Measurements from ENCODE around the gene BEST1.
A peak's percentile ranks its signal among the peaks of the same experiment; 100 is the strongest.
"Not testable (repeated sequence)": the region's sequence is repeated elsewhere in the genome, so short reads cannot be mapped to it uniquely, and the experiment has no call there.

The BEST1 gene

DNA sequence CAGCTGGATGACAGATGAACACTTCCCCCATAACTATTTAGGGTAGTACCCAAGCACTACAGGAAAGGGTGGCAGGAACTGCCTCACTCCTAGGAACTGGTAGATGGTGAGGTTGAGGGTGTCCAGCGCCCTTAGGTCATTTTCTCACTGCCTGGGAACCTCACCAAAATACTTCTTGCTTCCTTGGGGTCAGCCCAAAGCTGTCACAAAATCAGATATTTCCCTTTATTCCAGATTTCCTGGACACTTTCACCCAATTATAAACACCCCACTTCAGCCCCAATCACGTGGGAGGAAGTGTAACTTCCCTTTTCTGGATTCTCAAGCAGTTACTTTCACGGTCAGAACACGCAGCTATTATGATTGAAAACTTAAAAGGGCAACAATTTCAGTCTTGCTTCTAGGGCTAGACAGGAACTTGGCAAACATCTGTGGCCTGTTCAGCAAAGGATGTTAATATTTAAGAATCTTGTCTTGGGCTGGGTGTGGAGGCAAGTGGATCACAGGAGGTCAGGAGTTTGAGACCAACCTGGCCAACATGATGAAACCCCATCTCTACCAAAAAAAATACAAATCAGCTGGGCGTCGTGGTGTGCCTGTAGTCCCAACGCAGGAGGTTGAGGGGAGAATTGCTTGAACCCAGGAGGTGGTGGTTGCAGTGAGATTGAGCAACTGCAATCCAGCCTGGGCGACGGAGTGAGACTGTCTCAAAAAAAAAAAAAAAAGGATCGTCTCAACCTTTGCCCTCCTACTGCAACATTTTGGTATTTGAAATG is 13.3 kb downstream of the BEST1 start:
- H3K9me2 ChIP-seq (ENCODE audit: low read depth, low read length): no peaks in the 10 kb centered on the region
- peaks cover 44% of the 10 kb centered on the region for H3K4me1 ChIP-seq (ENCODE audit: insufficient read depth, low read length, severe bottlenecking)
- no peaks in the 10 kb centered on the region for H3K27me3 ChIP-seq (ENCODE audit: insufficient read depth, low read length)
- no peaks in the 10 kb centered on the region for H3K9me3 ChIP-seq (ENCODE audit: low read length)
- peaks cover 33% of the 10 kb centered on the region for H3K36me3 ChIP-seq (ENCODE audit: insufficient read depth, low read length)
- H3K27ac ChIP-seq (ENCODE audit: low read depth, low read length, poor library complexity, severe bottlenecking): peak overlapping the region; percentile 37
- no peak overlapping the region for H3K9ac ChIP-seq (ENCODE audit: low read length)
- H4K20me1 ChIP-seq (ENCODE audit: insufficient read depth, low read length): no peaks in the 10 kb centered on the region
- no peak for TF ChIP-seq EZH2 (IDR thresholded peaks at IDR 0.05; ENCODE audit: borderline replicate concordance, low read length)
- TF ChIP-seq, protein P1, sequence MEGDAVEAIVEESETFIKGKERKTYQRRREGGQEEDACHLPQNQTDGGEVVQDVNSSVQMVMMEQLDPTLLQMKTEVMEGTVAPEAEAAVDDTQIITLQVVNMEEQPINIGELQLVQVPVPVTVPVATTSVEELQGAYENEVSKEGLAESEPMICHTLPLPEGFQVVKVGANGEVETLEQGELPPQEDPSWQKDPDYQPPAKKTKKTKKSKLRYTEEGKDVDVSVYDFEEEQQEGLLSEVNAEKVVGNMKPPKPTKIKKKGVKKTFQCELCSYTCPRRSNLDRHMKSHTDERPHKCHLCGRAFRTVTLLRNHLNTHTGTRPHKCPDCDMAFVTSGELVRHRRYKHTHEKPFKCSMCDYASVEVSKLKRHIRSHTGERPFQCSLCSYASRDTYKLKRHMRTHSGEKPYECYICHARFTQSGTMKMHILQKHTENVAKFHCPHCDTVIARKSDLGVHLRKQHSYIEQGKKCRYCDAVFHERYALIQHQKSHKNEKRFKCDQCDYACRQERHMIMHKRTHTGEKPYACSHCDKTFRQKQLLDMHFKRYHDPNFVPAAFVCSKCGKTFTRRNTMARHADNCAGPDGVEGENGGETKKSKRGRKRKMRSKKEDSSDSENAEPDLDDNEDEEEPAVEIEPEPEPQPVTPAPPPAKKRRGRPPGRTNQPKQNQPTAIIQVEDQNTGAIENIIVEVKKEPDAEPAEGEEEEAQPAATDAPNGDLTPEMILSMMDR (IDR thresholded peaks at IDR 0.05; ENCODE audit: low read length): no peak
- H2AFZ ChIP-seq (ENCODE audit: low read length): no peak overlapping the region
- no peak overlapping the region for H3K4me3 ChIP-seq (ENCODE audit: low read depth, low read length, poor library complexity, severe bottlenecking)
- H3K4me2 ChIP-seq (ENCODE audit: low read length): no peak overlapping the region; the same call in 1 of the 2 replicates
- H3K79me2 ChIP-seq (ENCODE audit: insufficient read depth, low read length): peaks cover 10% of the 10 kb centered on the region
- no peaks in the 10 kb centered on the region; the same call in 1 of the 2 replicates for H3F3A ChIP-seq (ENCODE audit: insufficient read depth, low read length)

DNA sequence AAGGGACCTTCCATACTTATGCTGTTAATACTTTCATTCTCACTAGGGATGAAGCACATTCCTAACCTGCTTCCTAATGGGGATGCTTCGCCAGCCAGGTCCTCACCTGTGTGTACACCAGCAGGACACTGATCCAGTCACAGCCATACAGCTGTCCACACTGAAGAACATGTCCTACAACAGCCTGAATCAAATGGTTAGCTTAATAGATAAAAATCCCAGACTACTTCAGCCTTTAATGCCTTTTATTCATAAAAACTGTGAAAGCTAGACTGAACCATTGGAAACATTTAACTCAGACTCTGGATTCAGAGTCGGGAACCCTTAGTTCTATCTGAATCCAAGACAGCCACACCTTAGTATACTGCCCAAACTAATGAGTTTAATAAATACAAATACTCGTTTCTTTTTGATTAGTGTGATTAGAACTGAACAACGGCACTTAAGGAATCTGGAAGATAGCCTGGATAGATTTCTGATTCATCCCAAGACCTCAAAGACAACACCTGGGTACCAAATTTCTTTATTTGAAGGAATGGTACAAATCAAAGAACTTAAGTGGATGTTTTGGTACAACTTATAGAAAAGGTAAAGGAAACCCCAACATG is 14.0 kb downstream of the BEST1 start:
- Histone ChIP-seq H3K27ac (ENCODE audit: low read depth, low read length, poor library complexity, severe bottlenecking) (no peak overlapping the region), H3K9me2 (ENCODE audit: low read depth, low read length) (no peaks in the 10 kb centered on the region), H3K9ac (ENCODE audit: low read length) (no peak overlapping the region), H3F3A (ENCODE audit: insufficient read depth, low read length) (no peaks in the 10 kb centered on the region; the same call in 1 of the 2 replicates), H3K27me3 (ENCODE audit: insufficient read depth, low read length) (no peaks in the 10 kb centered on the region), H3K9me3 (ENCODE audit: low read length) (no peaks in the 10 kb centered on the region), H3K36me3 (ENCODE audit: insufficient read depth, low read length) (peaks cover 33% of the 10 kb centered on the region), H3K79me2 (ENCODE audit: insufficient read depth, low read length) (peaks cover 10% of the 10 kb centered on the region), H3K4me3 (ENCODE audit: low read depth, low read length, poor library complexity, severe bottlenecking) (no peak overlapping the region), H3K4me1 (ENCODE audit: insufficient read depth, low read length, severe bottlenecking) (peaks cover 48% of the 10 kb centered on the region), H3K4me2 (ENCODE audit: low read length) (no peak overlapping the region; the same call in 1 of the 2 replicates), H2AFZ (ENCODE audit: low read length) (no peak overlapping the region), H4K20me1 (ENCODE audit: insufficient read depth, low read length) (no peaks in the 10 kb centered on the region)
- TF ChIP-seq, protein P1 (IDR thresholded peaks at IDR 0.05; ENCODE audit: low read length): no peak
- no peak for TF ChIP-seq EZH2 (IDR thresholded peaks at IDR 0.05; ENCODE audit: borderline replicate concordance, low read length)

DNA sequence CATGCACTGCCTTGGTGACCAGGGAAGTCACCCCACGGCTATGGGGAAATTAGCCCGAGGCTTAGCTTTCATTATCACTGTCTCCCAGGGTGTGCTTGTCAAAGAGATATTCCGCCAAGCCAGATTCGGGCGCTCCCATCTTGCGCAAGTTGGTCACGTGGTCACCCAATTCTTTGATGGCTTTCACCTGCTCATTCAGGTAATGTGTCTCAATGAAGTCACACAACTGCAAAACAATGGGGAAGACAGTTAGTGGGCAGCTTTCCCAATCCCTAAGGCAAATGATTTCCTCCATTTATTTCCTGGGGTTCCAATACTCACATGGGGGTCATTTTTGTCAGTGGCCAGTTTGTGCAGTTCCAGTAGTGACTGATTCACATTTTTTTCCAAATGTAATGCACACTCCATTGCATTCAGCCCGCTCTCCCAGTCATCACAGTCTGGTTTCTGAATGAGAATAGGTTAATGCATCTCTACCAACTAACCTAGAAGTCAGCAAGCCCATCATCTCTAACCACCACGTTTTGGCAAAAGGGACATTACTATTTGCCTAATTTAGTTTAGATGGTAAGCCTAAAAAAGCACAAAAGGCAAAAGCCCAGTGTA is 14.6 kb downstream of the BEST1 start:
- H3K4me1 ChIP-seq (ENCODE audit: insufficient read depth, low read length, severe bottlenecking): peaks cover 48% of the 10 kb centered on the region

More for the DNA sequence above, 14.6 kb downstream of the BEST1 start:
- peaks cover 33% of the 10 kb centered on the region for H3K36me3 ChIP-seq (ENCODE audit: insufficient read depth, low read length)
- H3K4me2 ChIP-seq (ENCODE audit: low read length): peak overlapping the region; percentile 94; the same call in 1 of the 2 replicates
- not testable (repeated sequence) for H4K20me1 ChIP-seq (ENCODE audit: insufficient read depth, low read length); H3K9me2 ChIP-seq (ENCODE audit: low read depth, low read length); H3F3A ChIP-seq (ENCODE audit: insufficient read depth, low read length); H3K9ac ChIP-seq (ENCODE audit: low read length); H3K79me2 ChIP-seq (ENCODE audit: insufficient read depth, low read length); H3K27ac ChIP-seq (ENCODE audit: low read depth, low read length, poor library complexity, severe bottlenecking); H2AFZ ChIP-seq (ENCODE audit: low read length); H3K9me3 ChIP-seq (ENCODE audit: low read length); H3K27me3 ChIP-seq (ENCODE audit: insufficient read depth, low read length)
- H3K4me3 ChIP-seq (ENCODE audit: low read depth, low read length, poor library complexity, severe bottlenecking): peak overlapping the region; percentile 94

Measured in OCI-LY1 (cell line).